Heart right ventricle (tissue), 16 donors: ENCODE measurements around the gene ANK3. TPM values are rescaled to one million over a fixed set of nuclear protein-coding genes. Genes with fewer than 3 reads are reported as not detected.
A peak's percentile ranks its signal among the peaks of the same experiment; 100 is the strongest.

Source experiments
- ATAC-seq, 8 donors: fragments of 200-7000 bp; cut with Tn5 transposase; one replicate each; pipeline ENCODE4 v1.9.1; 2020; ENCODE audit warnings: mild to moderate bottlenecking in 8 of 8, moderate library complexity in 8 of 8, moderate number of reproducible peaks in 1 of 8
- DNase-seq, 2 donors: peaks; one replicate each; pipeline ENCODE4 v3.0.0-alpha.2; 2020
- H3K27ac ChIP-seq, 10 donors: fragments of 200-600 bp; sonication (generic) in 2 of 10; one replicate each; pipeline versions ENCODE4 v1.5.0 to v1.8.0; 2020 to 2022; ENCODE audit warnings: mild to moderate bottlenecking in 3 of 10
- H3K27me3 ChIP-seq, 7 donors: fragments of 200-600 bp; one replicate each; pipeline ENCODE4 v1.8.0; 2021 to 2022; ENCODE audit warnings: mild to moderate bottlenecking in 2 of 7
- H3K36me3 ChIP-seq, 9 donors: fragments of 200-600 bp; sonication (generic) in 1 of 9; one replicate each; pipeline versions ENCODE4 v1.5.0 to v1.8.0; 2020 to 2022; ENCODE audit warnings: mild to moderate bottlenecking in 2 of 9
- H3K4me1 ChIP-seq, 9 donors: fragments of 200-600 bp; sonication (generic) in 1 of 9; one replicate each; pipeline versions ENCODE4 v1.5.0 to v1.8.0; 2020 to 2022; ENCODE audit warnings: mild to moderate bottlenecking in 4 of 9
- H3K4me3 ChIP-seq, 10 donors: fragments of 200-600 bp; sonication (generic) in 2 of 10; one replicate each; pipeline versions ENCODE4 v1.5.0 to v1.8.0; 2020 to 2022; ENCODE audit warnings: mild to moderate bottlenecking in 7 of 10, moderate library complexity in 2 of 10
- H3K9me3 ChIP-seq, 11 donors: fragments of 200-600 bp in 10 of 11; sonication (generic) in 2 of 11; one replicate each; pipeline versions ENCODE4 v1.5.0 to v1.8.0; 2013 to 2022; ENCODE audit warnings: mild to moderate bottlenecking in 2 of 11, control low read depth in 1 of 11, moderate library complexity in 1 of 11
- WGBS, 2 donors: extraction: QIAGEN DNeasy Blood & Tissue Kit; methylation state at CpG; one replicate each; pipeline ENCODE4 v1.1.7; 2013; ENCODE audit warnings: inconsistent platforms in 1 of 2; 5-methylcytosine and 5-hydroxymethylcytosine counted together
- intact Hi-C, 10 donors: fragments of 100-400 bp; cut with DNase I; formaldehyde crosslinking; loops; one replicate each; pipeline versions ENCODE4 v1.11.1 to v1.14.2; 2022
- polyA plus RNA-seq, 2 donors: library from polyadenylated mRNA; stranded (reverse); fragments of 200-250 nt; gene quantifications; one replicate each; pipeline ENCODE4 v1.2.3, GENCODE V29; 2013
- total RNA-seq, 10 donors: library from RNA; stranded (reverse); fragmentation: NEBNext Ultra II Directional in 3 of 10; extraction: Animal tissue kit (Norgen Biotek cat#: 25700) in 3 of 10; gene quantifications; one replicate each; pipeline versions ENCODE4 v1.2.1 to v1.2.4, GENCODE V29; 2021 to 2023
- TF ChIP-seq, protein P1 (sequence below), 9 donors: fragments of 200-600 bp; sonication (generic) in 2 of 9; IDR thresholded peaks; one replicate each; pipeline versions ENCODE4 v1.5.0 to v1.8.0; 2021 to 2022; ENCODE audit warnings: antibody characterized with exemption in 9 of 9, mild to moderate bottlenecking in 5 of 9, moderate library complexity in 1 of 9
- donor health status: Arrhythmogenic right ventricular cardiomyopathy.
- donor health status: ischemic (EF 13 %, LVEDD 7.1; RV severe dilation, severe dysfunction).
- donor health status: healthy with polysubstance abuse.
- donor health status: DM: no; HTN: yes; CAD: no.
- donor health status: DM: no; HTN: no; CAD: no.
- donor health status: ischemic (EF 25% LVEDD 6.9; RV normal size, moderate dysfunction).
- donor health status: ischemic (EF 25% LVEDD 5.7; RV mildly dilated, moderate dysfunction).
- donor health status: healthy.
- donor health status: DM: yes; HTN: yes; CAD: no.
- donor health status: Ischemic cardiomyopathy.
- donor health status: ischemic (EF 35%, LVEDD 5.7; RV mildly dilated, moderate dysfunction).
- donor health status: nonischemic (EF 11% LVEDD 7.7; RV severe dilation, severe dysfunction).
- donor health status: DM: yes; HTN: yes; CAD: no.
- donor health status: PGD.
- donor health status: ischemic (EF 29% LVEDD 5.4; RV normal size, mild dysfunction).
- donor health status: nonischemic (EF 23%, LVEDD 6.1; RV moderate dilation, normal function).

Gene ANK3
- total and polyA plus RNA-seq, 12 donors: 34.4 to 287 (median 245) TPM

DNA sequence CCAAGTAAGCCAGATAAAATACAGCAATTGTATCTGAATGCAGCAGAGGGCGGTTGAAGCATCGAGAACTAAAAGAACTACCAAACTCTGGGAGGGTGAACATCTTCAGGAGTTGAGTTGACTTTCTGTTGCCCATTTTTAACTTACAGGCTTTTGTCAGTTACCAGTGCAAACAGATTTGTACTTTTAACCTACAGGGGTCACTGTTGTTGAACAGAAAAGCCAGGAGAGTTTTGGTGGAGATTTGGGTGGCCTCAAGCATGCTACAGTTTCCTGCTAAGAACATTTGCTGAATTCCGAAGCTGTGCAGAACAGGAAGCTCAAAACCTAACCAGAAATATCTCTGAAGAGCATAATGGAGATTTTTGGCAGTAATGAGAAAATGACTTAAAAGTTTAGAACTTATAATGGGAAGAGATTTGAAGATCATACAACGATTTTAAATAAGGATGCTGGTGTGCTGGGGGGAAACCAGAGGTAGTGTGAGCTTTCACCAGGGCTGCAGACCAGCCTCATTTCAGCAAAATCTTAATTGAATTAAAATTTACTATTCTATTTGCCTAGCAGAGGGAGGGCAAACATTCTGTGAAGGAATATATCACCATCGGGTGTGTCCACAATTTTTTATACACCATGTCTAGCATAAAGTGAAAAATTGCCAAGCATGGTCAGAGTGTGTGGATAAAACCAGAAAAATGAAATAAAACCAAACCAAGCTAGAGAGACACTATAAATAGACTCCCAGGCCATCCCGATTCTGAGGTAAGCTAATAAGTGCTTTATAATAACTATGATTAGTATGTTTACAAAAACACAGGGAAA, 274.7 kb downstream of the ANK3 start:
- DNase-seq (no peak), ATAC-seq (peak in 4 of 8 donors; percentile 51 to 74 (median 62))
- H3K27me3 ChIP-seq: no peaks in the 10 kb centered on the region
- peaks cover 0 to 6% (median 0%) of the 10 kb centered on the region in 11 donors for H3K9me3 ChIP-seq
- TF ChIP-seq, protein P1, sequence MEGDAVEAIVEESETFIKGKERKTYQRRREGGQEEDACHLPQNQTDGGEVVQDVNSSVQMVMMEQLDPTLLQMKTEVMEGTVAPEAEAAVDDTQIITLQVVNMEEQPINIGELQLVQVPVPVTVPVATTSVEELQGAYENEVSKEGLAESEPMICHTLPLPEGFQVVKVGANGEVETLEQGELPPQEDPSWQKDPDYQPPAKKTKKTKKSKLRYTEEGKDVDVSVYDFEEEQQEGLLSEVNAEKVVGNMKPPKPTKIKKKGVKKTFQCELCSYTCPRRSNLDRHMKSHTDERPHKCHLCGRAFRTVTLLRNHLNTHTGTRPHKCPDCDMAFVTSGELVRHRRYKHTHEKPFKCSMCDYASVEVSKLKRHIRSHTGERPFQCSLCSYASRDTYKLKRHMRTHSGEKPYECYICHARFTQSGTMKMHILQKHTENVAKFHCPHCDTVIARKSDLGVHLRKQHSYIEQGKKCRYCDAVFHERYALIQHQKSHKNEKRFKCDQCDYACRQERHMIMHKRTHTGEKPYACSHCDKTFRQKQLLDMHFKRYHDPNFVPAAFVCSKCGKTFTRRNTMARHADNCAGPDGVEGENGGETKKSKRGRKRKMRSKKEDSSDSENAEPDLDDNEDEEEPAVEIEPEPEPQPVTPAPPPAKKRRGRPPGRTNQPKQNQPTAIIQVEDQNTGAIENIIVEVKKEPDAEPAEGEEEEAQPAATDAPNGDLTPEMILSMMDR (IDR thresholded peaks at IDR 0.05): peak in 8 of 9 donors; percentile 4 to 65 (median 56)
- H3K4me1 ChIP-seq: peaks cover 0 to 8% (median 2%) of the 10 kb centered on the region in 9 donors
- H3K36me3 ChIP-seq: peaks cover 0 to 18% (median 0%) of the 10 kb centered on the region in 9 donors
- intact Hi-C loops: loop anchor here in 8 of 10 donors (5.0 to 10.0 kb wide), 7 partner anchors 72 to 322 kb away; no protein-coding TSS in a partner anchor
- H3K27ac ChIP-seq: no peak overlapping the region
- 50 to 57% methylated on average over 6 of the region's 6 CpGs for WGBS, 2 donors
- H3K4me3 ChIP-seq: no peak overlapping the region

DNA sequence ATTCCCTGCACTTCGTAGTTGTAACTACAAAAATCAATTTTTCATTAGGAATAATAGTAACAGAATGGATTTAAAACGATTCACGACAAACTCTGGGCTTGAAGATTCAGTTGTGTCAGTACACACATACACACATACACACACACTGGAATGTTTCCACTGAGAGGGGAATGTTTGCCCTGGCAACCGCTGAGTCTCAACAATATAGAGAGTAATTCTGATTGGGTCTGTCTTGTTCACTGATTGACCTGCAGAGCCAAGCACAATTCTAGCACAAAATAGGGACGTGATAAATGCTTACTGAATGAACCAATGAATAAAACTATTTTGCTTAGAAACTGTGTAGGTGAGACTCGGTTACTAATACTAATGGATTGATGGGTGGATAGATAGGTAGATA, 278.9 kb downstream of the ANK3 start:
- ATAC-seq (no peak), DNase-seq (no peak)
- intact Hi-C loops: loop anchor here in 3 of 10 donors (5.0 to 10.0 kb wide), 4 partner anchors 77 to 322 kb away; no protein-coding TSS in a partner anchor
- no peak overlapping the region for H3K4me3 ChIP-seq
- peaks cover 0 to 30% (median 0%) of the 10 kb centered on the region in 9 donors for H3K36me3 ChIP-seq
- H3K4me1 ChIP-seq: peaks cover 0 to 8% (median 3%) of the 10 kb centered on the region in 9 donors
- 80 to 87% methylated on average over 6 of the region's 6 CpGs for WGBS, 2 donors
- H3K27me3 ChIP-seq: no peaks in the 10 kb centered on the region
- H3K9me3 ChIP-seq: no peaks in the 10 kb centered on the region
- no peak overlapping the region for H3K27ac ChIP-seq
- TF ChIP-seq, protein P1 (IDR thresholded peaks at IDR 0.05): no peak

- peaks cover 0 to 6% (median 0%) of the 10 kb centered on the region in 9 donors for H3K4me1 ChIP-seq
- ATAC-seq (no peak), DNase-seq (no peak)
- H3K36me3 ChIP-seq: peaks cover 0 to 45% (median 3%) of the 10 kb centered on the region in 9 donors
- intact Hi-C loops: loop anchor here in 8 of 10 donors (5.0 to 10.0 kb wide), 6 partner anchors 90 to 537 kb away; no protein-coding TSS in a partner anchor
- no peak overlapping the region for H3K4me3 ChIP-seq
- H3K27ac ChIP-seq: no peak overlapping the region
- H3K27me3 ChIP-seq: no peaks in the 10 kb centered on the region
- TF ChIP-seq, protein P1 (IDR thresholded peaks at IDR 0.05): no peak
- WGBS, 2 donors: 92 to 96% methylated on average over 5 of the region's 5 CpGs
- no peaks in the 10 kb centered on the region for H3K9me3 ChIP-seq
Measured at GRCh38 chr10:60107308-60107976, 282.2 kb downstream of the ANK3 start.

GRCh38 chr10:60105295-60105695, 284.4 kb downstream of the ANK3 start:
- no peak overlapping the region for H3K4me3 ChIP-seq
- peaks cover 0 to 6% (median 0%) of the 10 kb centered on the region in 9 donors for H3K4me1 ChIP-seq
- DNase-seq (no peak), ATAC-seq (no peak)
- intact Hi-C loops: loop anchor here in 8 of 10 donors (5.0 to 10.0 kb wide), 6 partner anchors 92 to 540 kb away; no protein-coding TSS in a partner anchor
- no peak overlapping the region for H3K27ac ChIP-seq
- H3K36me3 ChIP-seq: peaks cover 0 to 36% (median 5%) of the 10 kb centered on the region in 9 donors
- no peaks in the 10 kb centered on the region for H3K9me3 ChIP-seq
- H3K27me3 ChIP-seq: no peaks in the 10 kb centered on the region
- TF ChIP-seq, protein P1 (IDR thresholded peaks at IDR 0.05): no peak
